Mesothelial cell of epicardium (in vitro differentiated cells): ENCODE results near the gene BCL11B. TPM values are rescaled to one million over a fixed set of nuclear protein-coding genes. Genes with fewer than 3 reads are reported as not detected.
A peak's percentile ranks its signal among the peaks of the same experiment; 100 is the strongest.

Experiments
- DNase-seq, 2 experiments: peaks; one replicate each; pipeline ENCODE4 v3.0.0; 2021; ENCODE audit warnings: low spot score in 2 of 2; ENCODE audit not compliant: unreplicated experiment in 2 of 2
- H3K27ac Mint-ChIP-seq: 2 replicates; pipeline ENCODE4 v1.8.0; 2021; ENCODE audit warnings: mixed read lengths
- H3K27me3 Mint-ChIP-seq: 2 replicates; pipeline ENCODE4 v1.8.0; 2021; ENCODE audit warnings: low read depth, mixed read lengths
- H3K36me3 Mint-ChIP-seq: 2 replicates; pipeline ENCODE4 v1.8.0; 2021; ENCODE audit warnings: mixed read lengths
- H3K4me1 Mint-ChIP-seq: 2 replicates; pipeline ENCODE4 v1.8.0; 2021; ENCODE audit warnings: mixed read lengths
- H3K4me3 Mint-ChIP-seq: 2 replicates; pipeline ENCODE4 v1.8.0; 2021; ENCODE audit warnings: mild to moderate bottlenecking, moderate library complexity, mixed read lengths
- H3K9me3 Mint-ChIP-seq: 2 replicates; pipeline ENCODE4 v1.8.0; 2021; ENCODE audit warnings: mixed read lengths
- total RNA-seq: library from RNA; stranded (reverse); gene quantifications from 3 replicates; pipeline ENCODE4 v1.2.1, GENCODE V29; 2021
- TF ChIP-seq, protein P1 (sequence below): fragments of 200-600 bp; sonication (generic); IDR thresholded peaks from one replicate; pipeline ENCODE4 v1.5.0; 2021; ENCODE audit warnings: antibody characterized with exemption; ENCODE audit not compliant: unreplicated experiment

The BCL11B gene
- total RNA-seq, 1 donor from 2014 or later: 11.8 TPM

DNA sequence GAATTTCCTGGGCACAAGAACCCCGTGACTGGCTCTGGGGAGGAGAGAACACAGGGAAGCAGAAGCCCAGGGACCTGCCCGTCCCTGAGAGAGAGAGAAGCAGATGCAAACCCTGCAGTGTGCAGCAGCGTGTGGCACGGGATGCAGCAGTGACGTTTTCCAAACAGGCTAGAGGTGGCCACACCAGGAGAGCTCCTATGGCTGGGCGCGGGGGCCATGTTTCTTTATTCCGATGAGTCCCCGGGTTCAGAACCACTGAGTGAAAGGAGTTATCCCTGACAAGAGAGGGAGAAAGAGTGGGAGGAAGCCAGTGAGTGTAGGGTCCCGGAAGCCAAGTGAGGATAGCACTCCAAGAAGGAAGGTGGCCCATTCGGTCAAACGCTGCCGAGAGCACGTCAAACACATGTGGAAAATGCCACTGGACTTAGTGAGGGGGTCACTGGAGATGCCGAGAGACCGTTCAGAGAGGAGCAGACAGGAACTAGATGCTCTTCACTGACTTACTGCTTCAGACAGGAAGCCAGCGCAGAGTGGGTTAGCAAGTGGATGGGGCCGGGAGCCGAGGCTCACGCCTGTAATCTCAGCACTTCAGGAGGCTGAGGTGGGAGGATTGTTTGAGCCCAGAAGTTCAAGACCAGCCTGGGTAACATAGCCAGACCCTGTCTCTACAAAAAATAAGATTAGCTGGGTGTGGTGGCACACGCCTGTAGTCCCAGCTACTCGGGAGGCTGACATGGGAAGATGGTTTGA lies 123.0 kb downstream of the BCL11B start:
- H3K4me1 Mint-ChIP-seq: peaks cover 4% of the 10 kb centered on the region
- no peaks in the 10 kb centered on the region for H3K36me3 Mint-ChIP-seq
- peaks cover 11% of the 10 kb centered on the region for H3K27me3 Mint-ChIP-seq
- H3K4me3 Mint-ChIP-seq: no peak overlapping the region
- no peak overlapping the region for H3K27ac Mint-ChIP-seq
- TF ChIP-seq, protein P1, sequence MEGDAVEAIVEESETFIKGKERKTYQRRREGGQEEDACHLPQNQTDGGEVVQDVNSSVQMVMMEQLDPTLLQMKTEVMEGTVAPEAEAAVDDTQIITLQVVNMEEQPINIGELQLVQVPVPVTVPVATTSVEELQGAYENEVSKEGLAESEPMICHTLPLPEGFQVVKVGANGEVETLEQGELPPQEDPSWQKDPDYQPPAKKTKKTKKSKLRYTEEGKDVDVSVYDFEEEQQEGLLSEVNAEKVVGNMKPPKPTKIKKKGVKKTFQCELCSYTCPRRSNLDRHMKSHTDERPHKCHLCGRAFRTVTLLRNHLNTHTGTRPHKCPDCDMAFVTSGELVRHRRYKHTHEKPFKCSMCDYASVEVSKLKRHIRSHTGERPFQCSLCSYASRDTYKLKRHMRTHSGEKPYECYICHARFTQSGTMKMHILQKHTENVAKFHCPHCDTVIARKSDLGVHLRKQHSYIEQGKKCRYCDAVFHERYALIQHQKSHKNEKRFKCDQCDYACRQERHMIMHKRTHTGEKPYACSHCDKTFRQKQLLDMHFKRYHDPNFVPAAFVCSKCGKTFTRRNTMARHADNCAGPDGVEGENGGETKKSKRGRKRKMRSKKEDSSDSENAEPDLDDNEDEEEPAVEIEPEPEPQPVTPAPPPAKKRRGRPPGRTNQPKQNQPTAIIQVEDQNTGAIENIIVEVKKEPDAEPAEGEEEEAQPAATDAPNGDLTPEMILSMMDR: no peak
- no peaks in the 10 kb centered on the region for H3K9me3 Mint-ChIP-seq
- DNase-seq: peak in 1 of 2 experiments; percentile 24

DNA sequence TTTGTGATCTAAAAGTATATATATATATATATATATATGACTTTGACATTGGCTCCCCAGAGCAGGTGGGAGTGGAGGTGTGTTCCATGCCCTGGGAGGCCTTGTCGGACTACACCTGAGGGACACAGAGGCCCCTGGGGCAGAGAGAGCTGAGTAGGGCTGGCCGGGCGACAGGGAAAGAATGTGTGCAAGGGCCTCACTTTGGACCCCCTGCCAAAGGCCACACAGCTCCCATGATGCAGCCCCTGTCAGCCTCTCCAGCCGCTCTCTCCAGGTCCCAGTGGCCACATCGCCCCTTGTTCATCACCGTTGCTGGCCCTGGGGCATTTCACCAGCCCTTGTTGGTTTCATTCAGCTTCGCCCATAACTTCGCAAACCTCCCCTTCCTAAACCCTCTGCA lies 123.9 kb downstream of the BCL11B start:
- H3K36me3 Mint-ChIP-seq: no peaks in the 10 kb centered on the region
- DNase-seq: no peak

DNA sequence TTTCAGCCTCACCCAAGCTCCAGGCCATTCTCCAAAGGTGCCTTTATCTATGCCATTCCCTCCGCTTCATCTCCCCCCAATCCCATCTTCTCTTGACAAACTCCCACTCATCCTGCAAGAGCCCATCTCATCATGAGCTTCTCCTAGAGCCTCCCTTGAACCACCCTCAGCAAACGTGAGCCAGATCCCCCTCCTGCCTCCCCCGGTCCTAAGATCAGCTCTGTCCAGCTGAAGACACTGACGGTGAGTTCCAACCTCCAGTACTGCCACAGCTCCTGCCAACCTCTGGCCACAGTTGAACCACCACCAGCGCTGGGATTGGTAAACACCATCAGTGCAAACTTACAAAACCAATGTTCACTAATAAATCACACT lies 124.6 kb downstream of the BCL11B start:
- H3K36me3 Mint-ChIP-seq: no peaks in the 10 kb centered on the region
- peaks cover 11% of the 10 kb centered on the region for H3K27me3 Mint-ChIP-seq
- no peak for DNase-seq
- peaks cover 5% of the 10 kb centered on the region for H3K4me1 Mint-ChIP-seq
- no peaks in the 10 kb centered on the region for H3K9me3 Mint-ChIP-seq
- no peak overlapping the region for H3K4me3 Mint-ChIP-seq
- no peak overlapping the region for H3K27ac Mint-ChIP-seq
- TF ChIP-seq, protein P1: no peak

More for the DNA sequence above, 123.9 kb downstream of the BCL11B start:
- TF ChIP-seq, protein P1: no peak
- Mint-ChIP-seq H3K4me3 (no peak overlapping the region), H3K9me3 (no peaks in the 10 kb centered on the region), H3K4me1 (peaks cover 5% of the 10 kb centered on the region), H3K27me3 (peaks cover 11% of the 10 kb centered on the region), H3K27ac (no peak overlapping the region)

DNA sequence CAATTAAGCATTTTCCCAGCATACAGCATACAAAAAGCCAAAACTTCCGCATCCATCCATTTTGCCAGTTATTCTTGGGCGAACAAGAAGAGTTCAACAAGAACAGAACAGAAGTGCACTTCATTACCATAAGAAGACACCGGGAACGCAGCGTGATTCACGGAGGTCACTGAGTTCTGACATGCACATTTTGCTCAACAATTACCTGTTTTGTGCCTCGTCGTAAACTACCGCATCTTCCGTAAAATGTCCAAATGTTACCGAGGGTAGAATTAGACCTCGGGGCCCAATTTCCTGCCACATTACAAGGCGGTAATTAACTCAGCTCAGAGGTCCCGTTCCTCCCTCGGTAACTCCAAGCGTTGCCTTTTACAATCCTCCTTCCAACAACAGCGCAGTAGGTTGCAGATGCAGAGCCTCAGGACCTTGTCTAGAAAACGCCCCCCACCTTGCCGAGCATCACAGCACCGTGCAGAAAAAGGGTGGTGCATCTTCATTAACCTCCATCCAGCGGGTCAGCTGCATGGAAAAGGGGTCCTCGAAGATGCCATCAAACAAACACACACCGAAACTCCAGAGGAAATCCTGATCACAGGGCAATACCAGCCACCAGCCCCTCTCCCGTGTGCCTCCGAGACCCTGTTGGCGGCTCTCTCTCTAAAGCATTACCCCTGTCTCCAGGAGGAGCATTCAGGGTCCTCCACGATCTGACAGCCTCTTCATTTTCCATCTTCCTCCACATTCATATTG lies 125.2 kb downstream of the BCL11B start:
- Mint-ChIP-seq H3K27ac (no peak overlapping the region), H3K36me3 (no peaks in the 10 kb centered on the region), H3K4me1 (peaks cover 5% of the 10 kb centered on the region), H3K9me3 (no peaks in the 10 kb centered on the region), H3K4me3 (no peak overlapping the region), H3K27me3 (peaks cover 11% of the 10 kb centered on the region)
- no peak for DNase-seq
- TF ChIP-seq, protein P1: no peak

DNA sequence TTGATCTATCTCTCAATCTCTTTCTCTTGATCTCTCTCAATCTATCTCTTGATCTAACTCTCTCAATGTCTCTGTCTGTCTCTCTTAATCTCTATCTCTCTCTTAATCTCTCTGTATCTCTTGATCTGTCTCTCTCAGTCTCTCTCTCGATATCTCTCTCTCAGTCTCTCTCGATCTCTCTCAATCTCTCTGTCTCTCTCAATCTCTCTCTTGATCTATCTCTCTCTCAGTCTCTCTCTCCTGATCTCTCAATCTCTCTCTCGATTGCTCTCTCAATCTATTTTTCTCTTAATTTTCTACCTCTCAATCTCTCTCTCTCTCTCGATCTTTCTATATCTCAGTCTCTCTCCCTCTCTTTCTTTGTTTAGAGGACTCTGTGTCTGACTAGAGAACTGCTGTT lies 126.7 kb downstream of the BCL11B start:
- no peaks in the 10 kb centered on the region for H3K9me3 Mint-ChIP-seq
- H3K27ac Mint-ChIP-seq: no peak overlapping the region
- H3K36me3 Mint-ChIP-seq: no peaks in the 10 kb centered on the region
- no peak overlapping the region for H3K4me3 Mint-ChIP-seq
- TF ChIP-seq, protein P1: no peak
- H3K27me3 Mint-ChIP-seq: peaks cover 7% of the 10 kb centered on the region
- peaks cover 5% of the 10 kb centered on the region for H3K4me1 Mint-ChIP-seq
- DNase-seq: no peak
